Measurements from ENCODE around the gene KLF9.

Gene KLF9

GRCh38 chr9:70390933-70391341 lies 23.5 kb downstream of the KLF9 start:
- no peaks in the 10 kb centered on the region for H3K27me3 Mint-ChIP-seq (ENCODE audit: low read depth)
- no peak overlapping the region for H3K27ac Mint-ChIP-seq
- no peak overlapping the region for H3K4me3 Mint-ChIP-seq
- TF ChIP-seq CTCF (IDR thresholded peaks at IDR 0.05; ENCODE audit: unreplicated experiment in 3 of 3): no peak
- no peaks in the 10 kb centered on the region for H3K9me3 Mint-ChIP-seq
- H3K4me1 Mint-ChIP-seq: no peaks in the 10 kb centered on the region
- H3K36me3 Mint-ChIP-seq (ENCODE audit: low read depth): no peaks in the 10 kb centered on the region

GRCh38 chr9:70389621-70390266 lies 24.7 kb downstream of the KLF9 start:
- Mint-ChIP-seq H3K4me3 (no peak overlapping the region), H3K9me3 (no peaks in the 10 kb centered on the region), H3K4me1 (no peaks in the 10 kb centered on the region), H3K27me3 (ENCODE audit: low read depth) (no peaks in the 10 kb centered on the region), H3K27ac (no peak overlapping the region), H3K36me3 (ENCODE audit: low read depth) (no peaks in the 10 kb centered on the region)
- no peak for TF ChIP-seq CTCF (IDR thresholded peaks at IDR 0.05; ENCODE audit: unreplicated experiment in 3 of 3)

- TF ChIP-seq CTCF (IDR thresholded peaks at IDR 0.05; ENCODE audit: unreplicated experiment in 3 of 3): no peak
- H3K4me3 Mint-ChIP-seq: no peak overlapping the region
- no peak overlapping the region for H3K27ac Mint-ChIP-seq
- no peaks in the 10 kb centered on the region for H3K4me1 Mint-ChIP-seq
- no peaks in the 10 kb centered on the region for H3K9me3 Mint-ChIP-seq
- no peaks in the 10 kb centered on the region for H3K27me3 Mint-ChIP-seq (ENCODE audit: low read depth)
- no peaks in the 10 kb centered on the region for H3K36me3 Mint-ChIP-seq (ENCODE audit: low read depth)
Measured at GRCh38 chr9:70389188-70389587, 25.3 kb downstream of the KLF9 start.

- TF ChIP-seq CTCF (IDR thresholded peaks at IDR 0.05; ENCODE audit: unreplicated experiment in 3 of 3): no peak
- H3K36me3 Mint-ChIP-seq (ENCODE audit: low read depth): no peaks in the 10 kb centered on the region
- H3K4me1 Mint-ChIP-seq: no peaks in the 10 kb centered on the region
- no peaks in the 10 kb centered on the region for H3K27me3 Mint-ChIP-seq (ENCODE audit: low read depth)
- no peak overlapping the region for H3K4me3 Mint-ChIP-seq
- no peak overlapping the region for H3K27ac Mint-ChIP-seq
- no peaks in the 10 kb centered on the region for H3K9me3 Mint-ChIP-seq
Measured at GRCh38 chr9:70387663-70388062, 26.8 kb downstream of the KLF9 start.

- Mint-ChIP-seq H3K4me1 (no peaks in the 10 kb centered on the region), H3K4me3 (no peak overlapping the region), H3K9me3 (no peaks in the 10 kb centered on the region), H3K36me3 (ENCODE audit: low read depth) (no peaks in the 10 kb centered on the region), H3K27ac (no peak overlapping the region), H3K27me3 (ENCODE audit: low read depth) (no peaks in the 10 kb centered on the region)
- TF ChIP-seq CTCF (IDR thresholded peaks at IDR 0.05; ENCODE audit: unreplicated experiment in 3 of 3): no peak
Measured at GRCh38 chr9:70385426-70385825, 29.0 kb downstream of the KLF9 start.

All from nephron (organoid).